Measurements from ENCODE around the gene ERI3. TPM values are rescaled to one million over a fixed set of nuclear protein-coding genes. Genes with fewer than 3 reads are reported as not detected.

Gene ERI3, protein sequence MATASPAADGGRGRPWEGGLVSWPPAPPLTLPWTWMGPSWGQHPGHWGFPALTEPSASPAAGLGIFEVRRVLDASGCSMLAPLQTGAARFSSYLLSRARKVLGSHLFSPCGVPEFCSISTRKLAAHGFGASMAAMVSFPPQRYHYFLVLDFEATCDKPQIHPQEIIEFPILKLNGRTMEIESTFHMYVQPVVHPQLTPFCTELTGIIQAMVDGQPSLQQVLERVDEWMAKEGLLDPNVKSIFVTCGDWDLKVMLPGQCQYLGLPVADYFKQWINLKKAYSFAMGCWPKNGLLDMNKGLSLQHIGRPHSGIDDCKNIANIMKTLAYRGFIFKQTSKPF
- 49.9 TPM for polyA plus RNA-seq (ENCODE audit: insufficient read length)

GRCh38 chr1:44354840-44355581, at the start of gene ERI3:
ERI3 (minus strand) TSS chr1:44355257; CDS start chr1:44355026, 231 bp downstream.
- DNase-seq = peak; percentile 97

- DNase-seq = no peak
Observed at GRCh38 chr1:44401256-44402228, 46.5 kb upstream of the ERI3 start.

- DNase-seq = no peak
Observed at GRCh38 chr1:44390277-44390676, 35.2 kb upstream of the ERI3 start.

GRCh38 chr1:44389437-44389836, 34.4 kb upstream of the ERI3 start:
- DNase-seq = no peak

DNA sequence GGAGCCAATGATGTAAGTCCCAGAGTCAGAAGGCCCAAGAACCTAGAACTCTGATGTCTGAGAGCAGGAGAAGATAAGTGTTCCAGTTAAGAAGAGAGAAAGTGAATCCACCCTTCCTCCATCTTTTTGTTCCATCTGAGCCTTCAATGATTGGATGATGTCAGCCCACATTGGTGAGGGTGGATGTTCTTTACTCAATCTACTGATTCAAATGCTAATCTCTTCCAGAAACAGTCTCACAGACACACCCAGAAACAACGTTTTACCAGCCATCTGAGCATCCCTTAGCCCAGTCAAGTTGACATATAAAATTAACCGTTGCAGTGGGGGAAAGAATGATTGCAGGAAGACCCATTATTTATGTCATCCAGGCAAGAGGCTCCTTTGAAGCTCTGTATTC, 33.5 kb upstream of the ERI3 start:
- no peak for DNase-seq

- DNase-seq = no peak
Observed at GRCh38 chr1:44380666-44381177, 25.7 kb upstream of the ERI3 start.

- DNase-seq = peak; percentile 34
Observed at GRCh38 chr1:44377925-44378784, 23.1 kb upstream of the ERI3 start.

DNA sequence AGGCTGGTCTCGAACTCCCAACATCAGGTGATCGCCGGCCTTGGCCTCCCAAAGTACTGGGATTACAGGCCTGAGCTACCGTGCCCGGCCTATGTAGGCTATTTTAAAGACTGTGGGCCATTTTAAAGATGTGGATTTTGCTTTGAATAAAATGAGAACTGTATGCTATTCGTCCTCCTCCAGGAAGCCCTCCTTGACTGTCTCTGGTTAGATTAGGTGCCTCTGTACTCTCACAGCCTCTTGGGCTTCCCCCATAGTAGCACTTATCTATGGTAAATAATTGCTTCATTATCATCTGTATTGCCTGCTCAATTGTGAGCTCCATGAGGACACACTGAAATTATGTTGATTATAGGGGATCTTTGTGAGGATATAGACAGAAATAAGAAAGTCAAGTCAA, 20.5 kb upstream of the ERI3 start:
- no peak for DNase-seq

GRCh38 chr1:44371206-44371605, 16.1 kb upstream of the ERI3 start:
- DNase-seq = no peak

GRCh38 chr1:44368471-44369151, 13.6 kb upstream of the ERI3 start:
- DNase-seq = no peak

DNA sequence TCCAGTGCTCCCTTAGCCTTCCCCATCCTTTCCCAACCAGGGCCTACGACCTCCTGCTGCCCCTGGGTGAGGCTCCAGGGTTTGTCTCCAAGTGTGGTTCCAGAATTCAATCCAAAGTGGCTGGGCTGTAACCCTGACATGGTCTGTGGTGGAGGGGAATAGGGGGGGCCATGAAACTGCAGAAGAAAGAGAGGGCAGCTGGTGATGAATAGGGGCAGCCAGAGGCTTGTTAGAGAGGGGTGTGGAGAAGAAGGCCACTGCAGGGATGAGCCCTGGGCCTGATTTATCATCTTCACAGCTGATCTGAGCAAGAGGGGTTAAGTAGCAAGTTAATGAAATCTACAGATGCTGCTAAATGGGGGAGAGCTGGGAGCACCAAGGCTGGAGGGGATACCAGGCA, 12.9 kb upstream of the ERI3 start:
- DNase-seq = no peak

DNA sequence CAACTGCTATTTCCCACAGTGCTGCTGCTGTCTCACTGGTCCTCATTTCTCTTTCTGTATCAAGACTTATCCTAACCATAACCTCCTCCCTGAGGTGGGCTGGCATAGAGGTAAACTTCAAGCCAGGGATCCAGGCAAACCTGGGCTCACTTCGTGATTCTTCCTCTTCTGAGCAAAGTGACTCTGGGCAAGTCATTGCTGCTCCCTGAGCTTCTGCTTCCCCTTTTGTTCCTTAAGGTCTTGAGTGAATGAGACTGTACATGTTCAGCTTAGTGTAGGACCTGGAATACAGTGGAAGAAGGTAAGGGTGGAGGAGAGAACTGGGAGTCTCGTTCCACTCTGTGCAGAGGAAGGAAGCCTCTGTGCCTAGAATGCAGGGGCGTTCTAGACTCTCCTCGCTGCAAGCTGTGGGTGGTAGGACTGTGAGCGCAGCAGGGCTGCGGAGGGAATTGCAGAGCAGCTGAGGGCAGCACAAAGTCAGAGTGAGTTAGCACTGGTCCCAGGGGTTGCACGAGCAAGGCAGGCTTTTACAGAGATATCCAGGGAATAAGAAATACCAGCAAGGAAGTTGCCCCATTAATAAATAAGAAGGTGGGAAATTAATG, 11.4 kb upstream of the ERI3 start:
- no peak for DNase-seq

- DNase-seq = no peak
Observed at GRCh38 chr1:44361478-44361877, 6.4 kb upstream of the ERI3 start.

DNA sequence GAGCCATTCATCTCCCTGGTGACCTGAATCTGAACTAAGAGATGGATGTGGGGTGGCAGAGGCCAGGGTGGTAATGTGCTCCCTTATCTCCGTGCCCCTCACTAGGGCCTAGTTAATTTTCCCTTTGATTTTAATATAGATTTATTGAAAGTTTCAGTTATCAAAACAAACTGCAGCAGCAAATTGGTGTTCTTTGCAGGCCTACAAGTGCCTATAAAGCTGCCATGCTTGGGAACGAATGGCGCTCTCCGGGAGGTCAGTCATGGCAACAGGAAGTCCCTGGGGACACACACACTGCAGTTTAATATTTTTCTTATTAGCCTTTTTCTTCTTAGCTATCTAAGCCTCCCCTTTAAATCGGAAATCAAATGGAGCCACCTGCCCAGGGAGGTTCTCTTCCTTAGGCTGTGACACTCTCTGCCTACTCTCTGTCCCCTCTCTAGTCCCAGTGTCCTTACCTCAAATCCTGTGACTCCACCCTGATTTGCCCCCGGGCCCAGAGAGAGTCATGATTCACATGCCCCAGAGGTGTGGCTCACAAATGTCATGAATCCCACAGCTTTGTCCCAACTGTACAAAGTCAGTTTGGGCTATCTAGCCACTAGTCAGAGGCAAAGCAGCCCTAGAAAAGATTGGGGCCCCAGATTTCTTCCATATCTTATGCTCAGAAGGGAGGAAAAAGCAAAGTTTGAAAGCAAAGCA, 4.3 kb upstream of the ERI3 start:
- DNase-seq = no peak

GRCh38 chr1:44357710-44358109, 2.7 kb upstream of the ERI3 start:
- no peak for DNase-seq

GRCh38 chr1:44355582-44356305, 687 bp upstream of the ERI3 start:
- DNase-seq = no peak

DNA sequence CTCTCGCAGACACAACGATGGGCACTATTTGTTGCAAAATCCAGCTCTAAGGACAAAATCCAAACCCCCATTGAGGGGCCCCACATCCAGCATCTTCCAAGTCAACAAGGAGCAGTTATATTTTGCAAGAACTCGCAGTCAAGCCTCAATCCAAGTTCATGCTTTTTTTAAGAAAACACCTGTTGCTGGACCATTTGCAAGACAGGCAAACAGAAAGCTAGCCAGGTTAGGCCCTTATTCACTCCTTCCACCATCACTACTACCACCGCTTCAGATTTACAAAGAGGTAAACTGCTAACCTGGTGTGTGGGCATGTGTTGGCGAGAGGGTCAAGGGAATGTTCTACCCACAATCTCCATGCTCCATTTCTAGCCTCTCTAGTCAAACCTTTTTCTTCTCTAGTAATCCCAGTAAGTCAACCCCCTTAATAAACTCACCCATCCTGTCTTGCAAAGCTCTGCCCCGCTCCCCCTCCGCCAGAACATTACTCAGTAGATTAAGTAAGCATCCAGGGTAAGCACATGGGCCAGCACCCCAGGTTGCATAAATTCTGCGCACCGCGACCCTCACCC, 703 bp downstream of the ERI3 start:
- no peak for DNase-seq

DNA sequence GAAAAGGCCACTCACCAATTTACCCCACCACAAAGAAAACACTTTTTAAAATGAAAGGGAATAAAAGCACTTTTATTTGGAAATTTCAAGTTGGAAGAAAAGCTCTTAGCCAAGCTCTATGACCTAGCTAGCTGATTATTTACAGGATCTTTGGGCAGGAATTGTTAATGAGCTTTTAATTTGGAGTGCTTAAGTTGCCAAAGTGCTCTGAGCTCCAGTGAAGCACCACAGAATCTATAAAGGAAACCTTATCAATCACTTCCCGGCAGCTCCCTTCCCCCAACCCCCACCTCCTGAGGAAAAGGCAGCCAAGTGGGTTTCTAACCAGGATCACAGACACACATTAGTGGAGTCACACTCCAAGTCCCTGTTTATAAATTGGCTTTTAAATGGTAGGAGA, 1.5 kb downstream of the ERI3 start:
- DNase-seq = no peak

DNA sequence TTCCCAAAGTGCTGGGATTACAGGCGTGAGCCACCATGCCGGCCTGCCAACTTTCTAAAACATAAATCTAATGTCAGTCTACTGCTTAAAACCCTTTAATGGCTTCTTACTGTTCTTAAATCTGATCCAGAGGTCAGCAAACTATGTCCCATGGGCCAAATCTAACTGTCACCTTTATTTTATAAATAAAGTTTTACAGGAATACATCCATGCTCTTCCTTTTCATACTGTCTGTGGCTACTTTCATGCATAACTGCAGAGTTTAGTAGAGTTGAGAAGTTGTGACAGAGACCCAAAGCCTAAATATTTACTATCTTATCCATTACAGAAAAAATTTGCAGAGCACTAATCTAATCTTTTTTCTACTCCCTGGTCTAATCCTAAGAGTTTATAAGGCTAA, 3.8 kb downstream of the ERI3 start:
- no peak for DNase-seq
